HFFc6 (cell line): ENCODE measurements around the gene D2HGDH. TPM values are rescaled to one million over a fixed set of nuclear protein-coding genes. Genes with fewer than 3 reads are reported as not detected.
"Not testable (repeated sequence)": the region's sequence is repeated elsewhere in the genome, so short reads cannot be mapped to it uniquely, and the experiment has no call there.

ENCODE experiments used
- DNase-seq: peaks from one replicate; pipeline ENCODE4 v3.0.0-alpha.2; 2018
- H3K27ac Mint-ChIP-seq: 2 replicates; pipeline ENCODE4 v1.8.0; 2020; ENCODE audit warnings: mild to moderate bottlenecking, mixed read lengths
- H3K27me3 Mint-ChIP-seq: 2 replicates; pipeline ENCODE4 v1.8.0; 2021; ENCODE audit warnings: mild to moderate bottlenecking, moderate library complexity, mixed read lengths; ENCODE audit not compliant: insufficient read depth
- H3K36me3 Mint-ChIP-seq: 2 replicates; pipeline ENCODE4 v1.8.0; 2021; ENCODE audit warnings: low read depth, mixed read lengths
- H3K4me1 Mint-ChIP-seq: 2 replicates; pipeline ENCODE4 v1.8.0; 2020; ENCODE audit warnings: low read depth, mixed read lengths
- H3K4me3 Mint-ChIP-seq: 2 replicates; pipeline ENCODE4 v1.8.0; 2020; ENCODE audit warnings: mild to moderate bottlenecking, moderate library complexity, mixed read lengths
- H3K9me3 Mint-ChIP-seq: 2 replicates; pipeline ENCODE4 v1.8.0; 2020; ENCODE audit warnings: mild to moderate bottlenecking, mixed read lengths
- total RNA-seq, 6 experiments: library from RNA; stranded (reverse); fragmentation: NEBNext Ultra II Directional; extraction: Animal tissue kit (Norgen Biotek cat#: 25700); gene quantifications; 2 replicates in 1 of 6; 3 replicates in 5 of 6; pipeline ENCODE4 v1.2.3, GENCODE V29; 2021
- TF ChIP-seq, protein P1 (sequence below): fragments of 200-600 bp; sonication (generic); IDR thresholded peaks from 2 replicates; pipeline ENCODE4 v1.5.0; 2021; ENCODE audit warnings: antibody characterized with exemption, mild to moderate bottlenecking

D2HGDH gene
- total RNA-seq, 6 experiments from 2014 or later, result 14.0 to 21.6 (median 16.4) TPM

DNA sequence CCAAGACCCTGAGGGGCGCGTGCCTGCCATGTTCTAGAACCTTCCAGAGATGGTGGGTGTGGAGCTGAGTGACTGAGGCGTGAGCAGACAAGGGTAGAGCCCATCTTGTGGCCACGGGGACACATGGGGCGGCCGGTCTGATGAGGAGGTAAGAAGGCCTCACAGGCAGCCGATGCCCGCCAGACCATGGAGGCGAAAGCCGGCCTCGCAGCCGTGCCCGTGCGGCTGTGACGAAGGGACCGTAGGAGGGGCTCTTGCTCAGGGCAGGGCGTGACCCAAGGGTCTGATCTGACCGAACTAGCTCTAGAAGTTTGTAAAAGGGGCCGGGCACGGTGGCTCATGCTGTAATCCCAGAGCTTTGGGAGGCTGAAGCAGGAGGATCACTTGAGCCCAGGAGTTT lies 19.6 kb downstream of the D2HGDH start:
- Mint-ChIP-seq H3K27me3 (no peaks in the 10 kb centered on the region; the same call in none of the 2 replicates), H3K4me1 (no peaks in the 10 kb centered on the region), H3K4me3 (no peak overlapping the region), H3K27ac (no peak overlapping the region), H3K9me3 (no peaks in the 10 kb centered on the region), H3K36me3 (peaks cover 7% of the 10 kb centered on the region; the same call in 1 of the 2 replicates)
- TF ChIP-seq, protein P1, sequence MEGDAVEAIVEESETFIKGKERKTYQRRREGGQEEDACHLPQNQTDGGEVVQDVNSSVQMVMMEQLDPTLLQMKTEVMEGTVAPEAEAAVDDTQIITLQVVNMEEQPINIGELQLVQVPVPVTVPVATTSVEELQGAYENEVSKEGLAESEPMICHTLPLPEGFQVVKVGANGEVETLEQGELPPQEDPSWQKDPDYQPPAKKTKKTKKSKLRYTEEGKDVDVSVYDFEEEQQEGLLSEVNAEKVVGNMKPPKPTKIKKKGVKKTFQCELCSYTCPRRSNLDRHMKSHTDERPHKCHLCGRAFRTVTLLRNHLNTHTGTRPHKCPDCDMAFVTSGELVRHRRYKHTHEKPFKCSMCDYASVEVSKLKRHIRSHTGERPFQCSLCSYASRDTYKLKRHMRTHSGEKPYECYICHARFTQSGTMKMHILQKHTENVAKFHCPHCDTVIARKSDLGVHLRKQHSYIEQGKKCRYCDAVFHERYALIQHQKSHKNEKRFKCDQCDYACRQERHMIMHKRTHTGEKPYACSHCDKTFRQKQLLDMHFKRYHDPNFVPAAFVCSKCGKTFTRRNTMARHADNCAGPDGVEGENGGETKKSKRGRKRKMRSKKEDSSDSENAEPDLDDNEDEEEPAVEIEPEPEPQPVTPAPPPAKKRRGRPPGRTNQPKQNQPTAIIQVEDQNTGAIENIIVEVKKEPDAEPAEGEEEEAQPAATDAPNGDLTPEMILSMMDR, result no peak
- no peak for DNase-seq

DNA sequence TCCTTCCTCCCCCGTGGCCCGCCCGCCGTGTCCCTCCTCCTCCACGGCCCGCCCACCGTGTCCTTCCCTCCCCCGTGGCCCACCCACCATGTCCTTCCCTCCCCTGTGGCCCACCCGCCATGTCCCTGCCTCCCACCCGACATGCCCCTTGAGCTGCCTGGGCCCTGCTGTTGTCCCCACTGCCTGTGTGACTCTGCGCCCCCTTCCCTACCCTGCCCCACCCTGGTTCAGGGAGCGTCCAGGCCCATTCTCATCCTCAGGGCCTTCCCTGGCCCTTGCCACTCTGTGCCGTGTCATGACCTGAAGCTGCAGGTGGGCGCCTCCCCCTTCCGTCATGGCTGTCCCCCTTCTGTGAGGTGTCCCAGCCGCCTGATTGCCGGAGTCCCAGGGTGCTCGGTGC lies 20.7 kb downstream of the D2HGDH start:
- no peak for DNase-seq
- H3K9me3 Mint-ChIP-seq, result peaks cover 3% of the 10 kb centered on the region; the same call in 1 of the 2 replicates
- TF ChIP-seq, protein P1, result no peak
- no peaks in the 10 kb centered on the region for H3K4me1 Mint-ChIP-seq
- peaks cover 8% of the 10 kb centered on the region for H3K36me3 Mint-ChIP-seq
- H3K4me3 Mint-ChIP-seq, result no peak overlapping the region
- H3K27ac Mint-ChIP-seq, result no peak overlapping the region
- no peaks in the 10 kb centered on the region; the same call in none of the 2 replicates for H3K27me3 Mint-ChIP-seq

DNA sequence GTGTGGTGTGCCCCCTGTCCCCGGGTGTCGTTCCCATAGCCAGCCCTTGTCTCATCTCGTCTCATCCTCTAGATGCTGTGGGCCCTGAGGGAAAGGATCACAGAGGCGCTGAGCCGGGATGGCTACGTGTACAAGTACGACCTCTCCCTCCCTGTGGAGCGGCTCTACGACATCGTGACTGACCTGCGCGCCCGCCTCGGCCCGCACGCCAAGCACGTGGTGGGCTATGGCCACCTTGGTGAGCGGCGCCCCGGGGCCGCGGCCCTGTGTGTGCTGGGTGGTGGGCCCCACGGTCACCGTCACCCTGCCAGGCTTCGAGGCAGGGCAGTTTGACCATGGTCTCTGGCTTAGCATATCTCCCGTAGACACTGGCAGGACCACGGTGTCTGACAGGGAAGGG lies 21.3 kb downstream of the D2HGDH start:
- Mint-ChIP-seq H3K27ac (no peak overlapping the region), H3K36me3 (peaks cover 11% of the 10 kb centered on the region), H3K27me3 (no peaks in the 10 kb centered on the region; the same call in none of the 2 replicates), H3K4me3 (no peak overlapping the region), H3K4me1 (no peaks in the 10 kb centered on the region), H3K9me3 (peaks cover 6% of the 10 kb centered on the region)
- TF ChIP-seq, protein P1, result no peak
- no peak for DNase-seq

DNA sequence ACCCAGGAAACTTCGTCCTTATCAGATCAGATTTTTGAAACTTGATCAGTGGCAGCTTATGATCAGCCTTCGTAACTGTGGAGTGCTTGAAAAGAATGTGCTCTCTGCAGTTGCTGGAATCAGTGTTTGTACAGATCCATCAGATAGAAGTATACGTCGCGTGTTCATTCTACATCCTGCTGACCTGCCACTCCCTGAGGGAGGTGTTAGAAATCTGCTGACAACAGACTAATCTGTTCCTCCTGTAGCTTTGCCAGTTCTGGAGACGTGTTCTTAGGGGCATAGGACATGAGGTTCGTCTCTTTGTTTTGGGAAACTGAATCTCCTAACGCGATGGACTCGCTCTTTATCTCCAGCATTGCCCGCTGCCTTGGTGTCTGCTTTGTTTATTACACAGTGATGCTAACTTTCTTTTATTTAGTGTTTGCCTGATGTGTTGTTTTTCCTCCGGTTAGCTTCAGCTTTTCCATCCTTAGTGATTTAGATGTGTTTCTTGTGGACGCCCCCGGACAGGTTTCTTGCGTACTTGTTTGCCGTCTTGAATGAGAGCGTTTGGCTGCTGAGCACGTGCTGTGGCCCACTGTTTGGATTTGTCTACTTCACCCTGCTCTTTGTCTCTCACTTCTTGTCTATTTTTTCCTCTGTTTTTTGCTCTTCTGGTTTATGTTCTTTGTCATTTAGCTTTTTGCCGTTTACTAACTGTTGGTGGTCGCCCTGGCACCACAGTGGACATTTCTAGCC lies 24.8 kb downstream of the D2HGDH start:
- Mint-ChIP-seq H3K27ac (no peak overlapping the region), H3K9me3 (peaks cover 9% of the 10 kb centered on the region), H3K27me3 (peaks cover 3% of the 10 kb centered on the region), H3K4me1 (no peaks in the 10 kb centered on the region), H3K36me3 (peaks cover 15% of the 10 kb centered on the region), H3K4me3 (no peak overlapping the region)
- no peak for DNase-seq
- TF ChIP-seq, protein P1, result no peak

DNA sequence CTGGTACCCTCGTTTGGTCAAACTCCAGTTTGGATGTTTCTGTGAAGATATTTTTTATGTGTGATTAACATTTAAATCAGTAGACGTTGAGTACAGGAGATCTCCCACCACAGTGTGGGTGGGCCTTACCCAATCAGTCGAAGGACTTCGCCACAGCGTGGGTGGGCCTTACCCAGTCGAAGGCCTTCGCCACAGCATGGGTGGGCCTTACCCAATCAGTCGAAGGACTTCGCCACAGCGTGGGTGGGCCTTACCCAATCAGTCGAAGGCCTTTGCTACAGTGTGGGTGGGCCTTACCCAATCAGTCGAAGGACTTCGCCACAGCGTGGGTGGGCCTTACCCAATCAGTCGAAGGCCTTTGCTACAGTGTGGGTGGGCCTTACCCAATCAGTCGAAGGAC lies 25.5 kb downstream of the D2HGDH start:
- not testable (repeated sequence) for DNase-seq, H3K9me3 Mint-ChIP-seq, H3K4me3 Mint-ChIP-seq, H3K4me1 Mint-ChIP-seq, H3K27me3 Mint-ChIP-seq, H3K27ac Mint-ChIP-seq
- peaks cover 15% of the 10 kb centered on the region for H3K36me3 Mint-ChIP-seq

DNA sequence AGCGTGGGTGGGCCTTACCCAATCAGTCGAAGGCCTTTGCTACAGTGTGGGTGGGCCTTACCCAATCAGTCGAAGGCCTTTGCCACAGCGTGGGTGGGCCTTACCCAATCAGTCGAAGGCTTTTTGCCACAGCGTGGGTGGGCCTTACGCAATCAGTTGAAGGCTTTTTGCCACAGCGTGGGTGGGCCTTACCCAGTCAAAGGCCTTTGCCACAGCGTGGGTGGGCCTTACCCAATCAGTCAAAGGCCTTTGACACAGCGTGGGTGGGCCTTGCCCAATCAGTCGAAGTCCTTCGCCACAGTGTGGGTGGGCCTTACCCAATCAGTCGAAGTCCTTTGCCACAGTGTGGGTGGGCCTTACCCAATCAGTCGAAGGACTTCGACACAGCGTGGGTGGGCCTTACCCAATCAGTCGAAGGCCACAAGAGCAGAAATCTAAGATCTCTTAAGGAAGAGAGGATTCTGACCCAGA lies 25.9 kb downstream of the D2HGDH start:
- Mint-ChIP-seq H3K36me3 (peaks cover 15% of the 10 kb centered on the region), H3K9me3 (peaks cover 9% of the 10 kb centered on the region), H3K27ac (no peak overlapping the region), H3K27me3 (peaks cover 3% of the 10 kb centered on the region), H3K4me3 (no peak overlapping the region), H3K4me1 (no peaks in the 10 kb centered on the region)
- TF ChIP-seq, protein P1, result no peak
- no peak for DNase-seq
